Measurements from ENCODE around the gene TRAPPC4.

DNA sequence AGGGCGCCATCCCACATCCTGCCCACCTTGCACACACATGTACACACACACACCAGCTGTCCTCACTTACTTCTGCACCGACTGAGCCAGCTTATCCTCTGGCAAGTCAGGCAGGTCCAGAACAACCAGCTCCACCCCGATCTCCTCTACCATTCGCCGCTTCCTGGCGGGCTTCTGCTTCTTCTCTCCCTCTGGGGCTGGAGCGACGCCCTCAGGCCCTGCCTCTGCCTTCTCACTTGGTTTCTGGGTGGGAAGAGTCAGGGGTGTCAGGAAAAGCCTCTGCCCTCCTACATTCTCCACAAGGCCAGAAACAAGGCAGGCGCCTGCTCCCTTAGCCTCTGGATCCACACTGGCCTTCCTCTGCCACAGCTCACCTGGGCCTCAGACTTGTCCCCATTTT is 30.1 kb downstream of the TRAPPC4 start:
- no peak for TF ChIP-seq CTCF (optimal IDR thresholded peaks at IDR 0.05 in 1 of 3, IDR thresholded peaks at IDR 0.05 in 1 of 3, conservative IDR thresholded peaks at IDR 0.05 in 1 of 3; ENCODE audit: extremely low read depth in 1 of 3, insufficient read depth in 2 of 3, low read length in 3 of 3)
- TF ChIP-seq EZH2 (IDR thresholded peaks at IDR 0.05; ENCODE audit: low read length), result no peak
